22Rv1 (cell line): Measurements from ENCODE around the gene RNFT2.
A peak's percentile ranks its signal among the peaks of the same experiment; 100 is the strongest.

Source experiments
- CTCF ChIP-seq: fragments of 450-650 bp; IDR thresholded peaks from 2 replicates; pipeline ENCODE4 v1.5.1; 2017; ENCODE audit warnings: mild to moderate bottlenecking
- ZFX ChIP-seq: fragments of 450-650 bp; IDR thresholded peaks from 2 replicates; pipeline ENCODE4 v1.6.1; 2017; ENCODE audit warnings: antibody characterized with exemption, borderline replicate concordance

GRCh38 chr12:116737774-116738657 is at the start of gene RNFT2, which contains the start of gene SPRING1:
- peak; percentile 33 for TF ChIP-seq CTCF
- TF ChIP-seq ZFX, result no peak
